Endothelial cell of umbilical vein (primary cell): Measurements from ENCODE around the gene SEPTIN10. TPM values are rescaled to one million over a fixed set of nuclear protein-coding genes. Genes with fewer than 3 reads are reported as not detected.
A peak's percentile ranks its signal among the peaks of the same experiment; 100 is the strongest.

Source experiments
- BruUV-seq: library from RNA; stranded (reverse); fragments of 400-500 nt; replicated peaks from 2 replicates; lab custom pipeline; 2021; lab: Mats Ljungman, UMichigan
- CTCF ChIA-PET: fragments of 300-600, 350-600 bp; sonication (Branson Sonifier 250); formaldehyde crosslinking; loops from one replicate; lab custom pipeline; 2021; ENCODE audit warnings: antibody characterized with exemption, inconsistent platforms; lab: Charles Lee
- POLR2A ChIA-PET: fragments of 300-600, 350-600 bp; sonication (Branson Sonifier 250); formaldehyde crosslinking; loops from one replicate; lab custom pipeline; 2021; ENCODE audit warnings: antibody characterized with exemption, inconsistent platforms; lab: Charles Lee
- DNase-seq: peaks from one replicate; pipeline ENCODE4 v3.0.0-alpha.2; 2011; ENCODE audit warnings: low read depth, low spot score
- FAIRE-seq: peaks from 2 replicates; lab custom pipeline; 2011; peaks lifted over from hg19 to GRCh38; lab: Jason Lieb, UNC
- H2AFZ ChIP-seq: 2 replicates; pipeline ENCODE4 v1.6.0; 2012; ENCODE audit warnings: low read depth, low read length, control low read depth, inconsistent platforms
- H3K27ac ChIP-seq: 2 replicates; pipeline ENCODE4 v1.5.1; 2011; ENCODE audit warnings: low read depth, mild to moderate bottlenecking, control low read depth, low read length, moderate library complexity; ENCODE audit not compliant: insufficient read depth
- H3K27me3 ChIP-seq, 2 experiments: 2 replicates each; pipeline versions ENCODE4 v1.6.0 to v1.6.1; 2011; ENCODE audit warnings: low read length in 2 of 2, mixed read lengths in 1 of 2; ENCODE audit not compliant: control insufficient read depth in 2 of 2, insufficient read depth in 2 of 2
- H3K36me3 ChIP-seq, 2 experiments: 2 replicates in 1 of 2; 3 replicates in 1 of 2; pipeline ENCODE4 v1.5.1; 2011; ENCODE audit warnings: low read length in 2 of 2, mild to moderate bottlenecking in 1 of 2, moderate library complexity in 1 of 2; ENCODE audit not compliant: control insufficient read depth in 2 of 2, insufficient read depth in 2 of 2; ENCODE audit errors: extremely low read depth in 1 of 2
- H3K4me1 ChIP-seq: 3 replicates; pipeline ENCODE4 v1.5.1; 2011; ENCODE audit warnings: mild to moderate bottlenecking, low read length; ENCODE audit not compliant: control insufficient read depth, insufficient read depth; ENCODE audit errors: extremely low read depth
- H3K4me2 ChIP-seq: 2 replicates; pipeline ENCODE4 v1.6.1; 2011; ENCODE audit warnings: low read length, control low read depth, mixed read lengths; ENCODE audit not compliant: insufficient read depth
- H3K4me3 ChIP-seq, 3 experiments: fragments of 200-600 bp in 1 of 3; sonication (generic), shearing (Covaris generic) in 1 of 3; replicated peaks in 1 of 3; 2 replicates each; pipeline ENCODE4 v1.5.1; 2011 to 2016; ENCODE audit warnings: control low read depth in 3 of 3, low read length in 3 of 3, mild to moderate bottlenecking in 2 of 3, inconsistent platforms in 1 of 3, low read depth in 1 of 3, moderate library complexity in 1 of 3; ENCODE audit not compliant: insufficient read depth in 1 of 3
- H3K79me2 ChIP-seq: 2 replicates; pipeline ENCODE4 v1.6.0; 2012; ENCODE audit warnings: low read length, inconsistent platforms; ENCODE audit not compliant: control insufficient read depth, insufficient read depth
- H3K9ac ChIP-seq: replicated peaks from 2 replicates; pipeline ENCODE3; 2011; ENCODE audit warnings: low read length, control low read depth; ENCODE audit not compliant: insufficient read depth; ENCODE audit errors: extremely low read depth
- H3K9me1 ChIP-seq: replicated peaks from 3 replicates; pipeline ENCODE4 v1.6.0; 2011; ENCODE audit warnings: mild to moderate bottlenecking, low read length; ENCODE audit not compliant: control insufficient read depth, insufficient read depth; ENCODE audit errors: extremely low read depth
- H3K9me3 ChIP-seq: replicated peaks from 2 replicates; pipeline ENCODE4 v1.5.1; 2012; ENCODE audit warnings: low read length, inconsistent platforms; ENCODE audit not compliant: control insufficient read depth, insufficient read depth
- H4K20me1 ChIP-seq: replicated peaks from 2 replicates; pipeline ENCODE3; 2011; ENCODE audit warnings: mild to moderate bottlenecking, low read length; ENCODE audit not compliant: control insufficient read depth, insufficient read depth; ENCODE audit errors: extremely low read depth
- CTCF ChIP-seq, 2 donors: IDR thresholded peaks; 1 replicate in 1 of 2; 2 replicates in 1 of 2; pipeline ENCODE4 v1.5.1; 2011; ENCODE audit warnings: low read length in 2 of 2, mild to moderate bottlenecking in 2 of 2, moderate library complexity in 2 of 2, control low read depth in 1 of 2, inconsistent platforms in 1 of 2, low read depth in 1 of 2; ENCODE audit not compliant: insufficient read depth in 1 of 2; ENCODE audit errors: extremely low read depth in 1 of 2
- EZH2 ChIP-seq: IDR thresholded peaks from 2 replicates; pipeline ENCODE4 v1.6.1; 2012; ENCODE audit warnings: borderline replicate concordance, low read depth, mild to moderate bottlenecking, moderate library complexity, low read length, inconsistent platforms; ENCODE audit not compliant: severe bottlenecking
- FOS ChIP-seq: IDR thresholded peaks from 2 replicates; pipeline ENCODE4 v1.6.1; 2011; ENCODE audit warnings: mild to moderate bottlenecking, low read length, moderate library complexity, borderline replicate concordance; ENCODE audit not compliant: insufficient read depth
- JUN ChIP-seq: IDR thresholded peaks from 2 replicates; pipeline ENCODE4 v1.6.1; 2011; ENCODE audit warnings: borderline replicate concordance, low read depth; ENCODE audit not compliant: insufficient read length, insufficient read depth
- POLR2A ChIP-seq: IDR thresholded peaks from 2 replicates; pipeline ENCODE4 v1.6.1; 2012; ENCODE audit warnings: low read depth, mild to moderate bottlenecking, control low read depth, low read length
- POLR2AphosphoS5 ChIP-seq: IDR thresholded peaks from 2 replicates; pipeline ENCODE4 v1.6.1; 2012; ENCODE audit warnings: low read depth, mild to moderate bottlenecking, control low read depth, low read length, moderate library complexity; ENCODE audit not compliant: insufficient read depth
- dilution Hi-C: fragments of 300-500 bp; cut with MboI; formaldehyde crosslinking; loops from one replicate; pipeline ENCODE4 v1.15.0; 2019; ENCODE audit warnings: low sequenced_read_pairs; ENCODE audit not compliant: extremely low pct_ligation_motif_present
- intact Hi-C: fragments of 100-400 bp; cut with micrococcal nuclease; formaldehyde crosslinking; loops from one replicate; pipeline ENCODE4 v1.10.0; 2022
- polyA plus RNA-seq, 4 experiments: library from polyadenylated mRNA; depleted of rRNA in 3 of 4; stranded (reverse) in 3 of 4; unstranded in 1 of 4; fragments of >200 nt; gene quantifications; 2 replicates each; pipeline versions ENCODE4 v1.2.1 to v1.2.3, GENCODE V29; 2011 to 2012; ENCODE audit warnings: missing spikeins in 1 of 4
- total RNA-seq: library from RNA; stranded (reverse); gene quantifications from 2 replicates; pipeline ENCODE4 v1.2.3, GENCODE V29; 2021

SEPTIN10 gene
- total and polyA plus RNA-seq, 2 donors (not counting 3 experiments of a cell fraction or from before 2014, with no cell fraction given) = 26.1 to 121 TPM

- peaks cover 19% of the 10 kb centered on the region for H3K4me1 ChIP-seq
- BruUV-seq = no TSS peak
- peak overlapping the region; percentile 74 for H3K27ac ChIP-seq
- peak overlapping the region; percentile 70 for H3K4me2 ChIP-seq
- intact Hi-C loops (loop anchor here (1.0 to 5.0 kb wide), 2 partner anchors 10 to 165 kb away; no protein-coding TSS in a partner anchor), dilution Hi-C loops (no loop called here)
- POLR2A ChIA-PET = interaction anchor here (0.6 kb wide), 1 partner anchor 37 kb away, joined by 3 read pairs; no protein-coding TSS in a partner anchor
- peak; percentile 60 for DNase-seq
- no peaks in the 10 kb centered on the region for H4K20me1 ChIP-seq
- H3K9me3 ChIP-seq = no peaks in the 10 kb centered on the region
- H3K79me2 ChIP-seq = no peaks in the 10 kb centered on the region
- no peak overlapping the region for H3K4me3 ChIP-seq
- no peaks in the 10 kb centered on the region for H3K9me1 ChIP-seq
- TF ChIP-seq FOS (peak; percentile 73), POLR2AphosphoS5 (peak; percentile 58), JUN (peak; percentile 37), POLR2A (no peak), CTCF (IDR thresholded peaks at IDR 0.05; ENCODE audit: extremely low read depth in 1 of 2, insufficient read depth in 1 of 2, low read depth in 1 of 2, low read length in 2 of 2) (no peak), EZH2 (no peak)
- peak; percentile 98 for FAIRE-seq
- peak overlapping the region; percentile 78 for H2AFZ ChIP-seq
- H3K27me3 ChIP-seq = no peaks in the 10 kb centered on the region
- peak overlapping the region; percentile 62 for H3K9ac ChIP-seq
- H3K36me3 ChIP-seq = peaks cover 0 to 5% of the 10 kb centered on the region in 2 experiments
- CTCF ChIA-PET = interaction anchor here (0.7 to 3.5 kb wide), 8 partner anchors 8 to 370 kb away, joined by 3 to 30 read pairs (median 4); partner anchors contain the start of gene SH3RF3
These were observed 116.3 kb downstream of the SEPTIN10 start for GRCh38 chr2:109497463-109497862.
